Activated CD4-positive, alpha-beta T cell treated with anti-CD3 and anti-CD28 coated beads, Interleukin-2, Interleukin-6, amounts not matched to agents 100 ng/mL and 50 ng/mL, durations not matched to agents 16 hours and 8 hours (primary cell): ENCODE measurements around the gene BSND.
A peak's percentile ranks its signal among the peaks of the same experiment; 100 is the strongest.

Experiments used
- DNase-seq: peaks from one replicate; pipeline ENCODE4 v3.0.0-alpha.2; 2020

BSND gene

GRCh38 chr1:55049914-55050278 lies 51.2 kb downstream of the BSND start:
- DNase-seq: no peak

- DNase-seq: no peak
These were observed 51.5 kb downstream of the BSND start for GRCh38 chr1:55050283-55050682.

- no peak for DNase-seq
These were observed 52.4 kb downstream of the BSND start for GRCh38 chr1:55051169-55051568.

- DNase-seq: no peak
These were observed 52.9 kb downstream of the BSND start for GRCh38 chr1:55051621-55052020.

GRCh38 chr1:55052221-55053142 lies 53.7 kb downstream of the BSND start:
- no peak for DNase-seq

- no peak for DNase-seq
These were observed 54.7 kb downstream of the BSND start for GRCh38 chr1:55053265-55053954.

GRCh38 chr1:55054396-55054795 lies 55.7 kb downstream of the BSND start:
- DNase-seq: no peak

- DNase-seq: no peak
These were observed 56.5 kb downstream of the BSND start for GRCh38 chr1:55055084-55055882.

GRCh38 chr1:55055951-55056631 lies 57.4 kb downstream of the BSND start:
- no peak for DNase-seq

GRCh38 chr1:55056632-55056992 lies 57.9 kb downstream of the BSND start:
- no peak for DNase-seq

- DNase-seq: no peak
These were observed 58.7 kb downstream of the BSND start for GRCh38 chr1:55057270-55057955.

- DNase-seq: no peak
These were observed 59.2 kb downstream of the BSND start for GRCh38 chr1:55057956-55058298.

- no peak for DNase-seq
These were observed 60.8 kb downstream of the BSND start for GRCh38 chr1:55059302-55060132.

GRCh38 chr1:55060133-55060999 lies 61.6 kb downstream of the BSND start:
- peak; percentile 26 for DNase-seq

GRCh38 chr1:55061000-55061705 lies 62.4 kb downstream of the BSND start:
- no peak for DNase-seq
